Smooth muscle cell (in vitro differentiated cells): ENCODE data around the gene MED13L. TPM values are rescaled to one million over a fixed set of nuclear protein-coding genes. Genes with fewer than 3 reads are reported as not detected.

Source experiments
- DNase-seq: peaks from one replicate; lab custom pipeline; 2025; ENCODE audit not compliant: unreplicated experiment; lab: John Stamatoyannopoulos, UW
- H2AFZ ChIP-seq: fragments of 200-600 bp; sonication (generic); 2 replicates; pipeline ENCODE4 v1.6.0; 2016; ENCODE audit warnings: antibody characterized with exemption, low read depth, mild to moderate bottlenecking
- H3F3A ChIP-seq: fragments of 200-600 bp; sonication (generic); 2 replicates; pipeline ENCODE4 v1.6.0; 2017; ENCODE audit warnings: antibody characterized with exemption, low read depth
- H3K27ac ChIP-seq: fragments of 200-600 bp; sonication (generic); 2 replicates; pipeline ENCODE4 v1.5.1; 2016; ENCODE audit warnings: low read depth, mild to moderate bottlenecking
- H3K27me3 ChIP-seq: fragments of 200-600 bp; sonication (generic); 2 replicates; pipeline ENCODE4 v1.6.1; 2016; ENCODE audit warnings: low read depth, mild to moderate bottlenecking
- H3K36me3 ChIP-seq: fragments of 200-600 bp; sonication (generic); 2 replicates; pipeline ENCODE4 v1.5.1; 2016; ENCODE audit warnings: low read depth
- H3K4me1 ChIP-seq: fragments of 200-600 bp; sonication (generic); 2 replicates; pipeline ENCODE4 v1.5.1; 2016; ENCODE audit warnings: low read depth
- H3K4me2 ChIP-seq: fragments of 200-600 bp; sonication (generic); 2 replicates; pipeline ENCODE4 v1.6.0; 2016; ENCODE audit warnings: mild to moderate bottlenecking
- H3K4me3 ChIP-seq: fragments of 200-600 bp; sonication (generic); 2 replicates; pipeline ENCODE4 v1.5.1; 2016; ENCODE audit warnings: mild to moderate bottlenecking
- H3K79me2 ChIP-seq: fragments of 200-600 bp; sonication (generic); 2 replicates; pipeline ENCODE4 v1.6.0; 2016; ENCODE audit warnings: low read depth, mild to moderate bottlenecking
- H3K9ac ChIP-seq: fragments of 200-600 bp; sonication (generic); 2 replicates; pipeline ENCODE4 v1.6.0; 2016; ENCODE audit warnings: low read depth
- H3K9me3 ChIP-seq: fragments of 200-600 bp; sonication (generic); replicated peaks from 2 replicates; pipeline ENCODE4 v1.5.1; 2016; ENCODE audit warnings: low read depth
- H4K20me1 ChIP-seq: fragments of 200-600 bp; sonication (generic); 2 replicates; pipeline ENCODE4 v1.6.0; 2016; ENCODE audit warnings: low read depth
- WGBS: methylation state at CpG from one replicate; pipeline ENCODE4 v1.1.7; 2016; ENCODE audit warnings: low lambda C conversion rate; 5-methylcytosine and 5-hydroxymethylcytosine counted together
- polyA plus RNA-seq: library from polyadenylated mRNA; unstranded; fragments of >200 nt; fragmentation: Nextera tagmentation; extraction: Ambion mirVana; gene quantifications from 2 replicates; pipeline ENCODE4 v1.2.1, GENCODE V29; 2016
- total RNA-seq: library from RNA; depleted of rRNA; stranded (reverse); fragments of >200 nt; gene quantifications from 2 replicates; pipeline ENCODE4 v1.2.3, GENCODE V29; 2014
- TF ChIP-seq, protein P1 (sequence below): fragments of 200-600 bp; sonication (generic); IDR thresholded peaks from 2 replicates; pipeline ENCODE4 v1.5.1; 2017; ENCODE audit warnings: borderline replicate concordance, mild to moderate bottlenecking, antibody characterized with exemption; ENCODE audit not compliant: insufficient read depth, poor library complexity, severe bottlenecking

Gene MED13L
- total and polyA plus RNA-seq, 2 experiments from 2014 or later, result 13.2 to 74.3 TPM

GRCh38 chr12:116087962-116088361, 189.5 kb downstream of the MED13L start:
- Histone ChIP-seq H3K4me1 (no peaks in the 10 kb centered on the region), H3K79me2 (peaks cover 94% of the 10 kb centered on the region), H3K4me3 (no peak overlapping the region), H4K20me1 (peaks cover 90% of the 10 kb centered on the region), H2AFZ (no peak overlapping the region), H3F3A (no peaks in the 10 kb centered on the region), H3K9me3 (no peaks in the 10 kb centered on the region), H3K27ac (no peak overlapping the region), H3K27me3 (no peaks in the 10 kb centered on the region), H3K4me2 (no peak overlapping the region), H3K36me3 (no peaks in the 10 kb centered on the region), H3K9ac (no peak overlapping the region)
- TF ChIP-seq, protein P1, sequence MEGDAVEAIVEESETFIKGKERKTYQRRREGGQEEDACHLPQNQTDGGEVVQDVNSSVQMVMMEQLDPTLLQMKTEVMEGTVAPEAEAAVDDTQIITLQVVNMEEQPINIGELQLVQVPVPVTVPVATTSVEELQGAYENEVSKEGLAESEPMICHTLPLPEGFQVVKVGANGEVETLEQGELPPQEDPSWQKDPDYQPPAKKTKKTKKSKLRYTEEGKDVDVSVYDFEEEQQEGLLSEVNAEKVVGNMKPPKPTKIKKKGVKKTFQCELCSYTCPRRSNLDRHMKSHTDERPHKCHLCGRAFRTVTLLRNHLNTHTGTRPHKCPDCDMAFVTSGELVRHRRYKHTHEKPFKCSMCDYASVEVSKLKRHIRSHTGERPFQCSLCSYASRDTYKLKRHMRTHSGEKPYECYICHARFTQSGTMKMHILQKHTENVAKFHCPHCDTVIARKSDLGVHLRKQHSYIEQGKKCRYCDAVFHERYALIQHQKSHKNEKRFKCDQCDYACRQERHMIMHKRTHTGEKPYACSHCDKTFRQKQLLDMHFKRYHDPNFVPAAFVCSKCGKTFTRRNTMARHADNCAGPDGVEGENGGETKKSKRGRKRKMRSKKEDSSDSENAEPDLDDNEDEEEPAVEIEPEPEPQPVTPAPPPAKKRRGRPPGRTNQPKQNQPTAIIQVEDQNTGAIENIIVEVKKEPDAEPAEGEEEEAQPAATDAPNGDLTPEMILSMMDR, result no peak
- no peak for DNase-seq
- 47% methylated on average over 1 of the region's 1 CpG for WGBS

DNA sequence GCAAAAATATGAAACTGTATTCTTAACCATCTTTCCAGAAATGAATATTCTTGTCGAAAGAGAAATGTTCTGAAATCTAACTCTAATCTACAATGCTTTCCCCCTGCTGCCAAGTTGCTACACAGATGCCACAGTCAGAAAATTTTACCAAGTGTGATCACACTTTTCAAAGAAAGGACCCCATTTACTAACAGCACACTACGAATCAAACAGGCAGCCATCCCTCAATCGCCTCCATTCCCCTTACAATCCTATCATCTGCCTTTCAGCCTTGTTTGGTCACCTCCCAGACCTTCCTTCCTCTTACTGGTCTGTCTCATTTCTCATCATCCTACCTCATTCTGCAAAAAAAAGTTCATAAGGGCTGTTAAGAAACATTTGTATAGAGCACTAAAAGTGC, 190.1 kb downstream of the MED13L start:
- WGBS, result 94% methylated on average over 3 of the region's 3 CpGs
- H3K4me3 ChIP-seq, result no peak overlapping the region
- H3F3A ChIP-seq, result no peaks in the 10 kb centered on the region
- H3K79me2 ChIP-seq, result peaks cover 94% of the 10 kb centered on the region
- H3K9me3 ChIP-seq, result no peaks in the 10 kb centered on the region
- no peaks in the 10 kb centered on the region for H3K4me1 ChIP-seq
- DNase-seq, result no peak
- H3K36me3 ChIP-seq, result no peaks in the 10 kb centered on the region
- no peak overlapping the region for H3K27ac ChIP-seq
- no peak overlapping the region for H2AFZ ChIP-seq
- no peak overlapping the region for H3K4me2 ChIP-seq
- H3K9ac ChIP-seq, result no peak overlapping the region
- no peaks in the 10 kb centered on the region for H3K27me3 ChIP-seq
- peaks cover 89% of the 10 kb centered on the region for H4K20me1 ChIP-seq
- TF ChIP-seq, protein P1, result no peak

- Histone ChIP-seq H3K4me2 (no peak overlapping the region), H3F3A (peaks cover 2% of the 10 kb centered on the region), H3K27ac (no peak overlapping the region), H2AFZ (no peak overlapping the region), H3K36me3 (no peaks in the 10 kb centered on the region), H3K79me2 (peaks cover 52% of the 10 kb centered on the region), H3K27me3 (no peaks in the 10 kb centered on the region), H3K9ac (no peak overlapping the region), H3K9me3 (no peaks in the 10 kb centered on the region), H3K4me3 (no peak overlapping the region), H4K20me1 (peaks cover 72% of the 10 kb centered on the region), H3K4me1 (no peaks in the 10 kb centered on the region)
- DNase-seq, result no peak
- TF ChIP-seq, protein P1, result no peak
- WGBS, result 98% methylated on average over 3 of the region's 3 CpGs
Observed at GRCh38 chr12:116080415-116080814, 197.1 kb downstream of the MED13L start.

DNA sequence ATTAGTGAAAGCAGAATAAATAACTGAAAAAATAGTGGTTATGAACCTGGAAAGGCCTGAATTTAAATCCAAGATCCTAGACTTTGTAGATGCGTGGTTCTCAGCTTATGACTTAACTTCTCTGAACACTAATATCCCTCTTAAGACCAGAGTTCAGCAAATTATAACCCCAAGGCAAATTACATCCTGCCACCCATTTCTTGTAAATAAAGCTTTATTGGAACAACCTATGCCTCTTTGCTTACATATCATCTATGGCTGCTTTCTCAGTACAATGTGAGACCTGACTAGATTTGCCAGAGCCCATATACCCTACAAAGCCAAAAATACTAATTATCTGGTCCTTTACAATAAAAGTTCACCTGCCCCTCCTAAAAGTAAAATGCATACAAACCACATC, 199.1 kb downstream of the MED13L start:
- no peak for DNase-seq
- H4K20me1 ChIP-seq, result peaks cover 66% of the 10 kb centered on the region
- 97% methylated on average over 1 of the region's 1 CpG for WGBS

More for the DNA sequence above, 199.1 kb downstream of the MED13L start:
- H3K27me3 ChIP-seq, result no peaks in the 10 kb centered on the region
- no peaks in the 10 kb centered on the region for H3K4me1 ChIP-seq
- peaks cover 55% of the 10 kb centered on the region for H3K79me2 ChIP-seq
- H3F3A ChIP-seq, result peaks cover 5% of the 10 kb centered on the region
- H3K4me2 ChIP-seq, result no peak overlapping the region
- H3K9ac ChIP-seq, result no peak overlapping the region
- no peak overlapping the region for H2AFZ ChIP-seq
- H3K36me3 ChIP-seq, result no peaks in the 10 kb centered on the region
- no peak overlapping the region for H3K4me3 ChIP-seq
- H3K9me3 ChIP-seq, result no peaks in the 10 kb centered on the region
- TF ChIP-seq, protein P1, result no peak
- H3K27ac ChIP-seq, result no peak overlapping the region
